Colonic mucosa (tissue), 4 donors: ENCODE results near the gene ELP2. TPM values are rescaled to one million over a fixed set of nuclear protein-coding genes. Genes with fewer than 3 reads are reported as not detected.

Source experiments
- DNase-seq: peaks from one replicate; pipeline ENCODE4 v3.0.0-alpha.2; 2020
- H3K27ac ChIP-seq: fragments of 200-600 bp; one replicate; pipeline ENCODE4 v1.8.0; 2021
- H3K27me3 ChIP-seq: fragments of 200-600 bp; one replicate; pipeline ENCODE4 v1.8.0; 2021
- H3K36me3 ChIP-seq: fragments of 200-600 bp; one replicate; pipeline ENCODE4 v1.8.0; 2021
- H3K4me1 ChIP-seq: fragments of 200-600 bp; one replicate; pipeline ENCODE4 v1.8.0; 2021; ENCODE audit warnings: mild to moderate bottlenecking
- H3K4me3 ChIP-seq: fragments of 200-600 bp; one replicate; pipeline ENCODE4 v1.8.0; 2021
- H3K9ac ChIP-seq, 2 donors: one replicate each; pipeline ENCODE4 v1.7.0; 2013; ENCODE audit warnings: control low read depth in 2 of 2, low read depth in 2 of 2, low read length in 2 of 2
- H3K9me3 ChIP-seq: fragments of 200-600 bp; one replicate; pipeline ENCODE4 v1.8.0; 2021
- intact Hi-C: fragments of 100-400 bp; cut with DNase I; formaldehyde crosslinking; loops from one replicate; pipeline ENCODE4 v1.14.1; 2022
- total RNA-seq, 2 donors: library from RNA; stranded (reverse); fragmentation: NEBNext Ultra II Directional in 1 of 2; extraction: Animal tissue kit (Norgen Biotek cat#: 25700) in 1 of 2; gene quantifications; one replicate each; pipeline ENCODE4 v1.2.1, GENCODE V29; 2021
- TF ChIP-seq, protein P1 (sequence below): fragments of 200-600 bp; IDR thresholded peaks from one replicate; pipeline ENCODE4 v1.8.0; 2022; ENCODE audit warnings: antibody characterized with exemption, mild to moderate bottlenecking
- donor health status: healthy.
- donor health status: DM: no; HTN: no; CAD: no.
- donor health status: DM: no; HTN: no; CAD: no.

ELP2 gene
- total RNA-seq, 2 donors from 2014 or later, result 48.3 to 51.6 TPM

DNA sequence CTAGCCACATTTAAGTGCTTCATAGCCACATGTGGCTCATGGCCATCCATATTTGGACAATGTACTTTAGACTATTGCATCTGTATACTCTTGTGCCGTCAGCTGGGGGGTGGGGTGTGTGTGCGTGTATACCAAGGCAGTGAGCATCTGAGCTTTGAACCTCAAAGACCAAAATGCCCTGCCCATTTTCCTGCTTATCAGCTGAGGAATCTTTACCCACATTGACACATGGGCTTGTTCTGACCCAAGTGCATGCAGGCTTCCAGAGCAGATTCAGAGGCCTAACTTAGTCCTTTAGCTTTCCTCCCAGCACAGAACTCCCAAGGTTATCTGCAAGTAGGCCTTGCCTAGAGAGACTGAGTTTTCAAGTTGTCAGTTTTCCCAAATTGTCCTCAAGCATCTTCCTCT, 46.5 kb downstream of the ELP2 start:
- Histone ChIP-seq H3K9me3 (no peaks in the 10 kb centered on the region), H3K36me3 (no peaks in the 10 kb centered on the region), H3K9ac (no peak overlapping the region), H3K27ac (peak overlapping the region; percentile 48), H3K4me1 (peaks cover 5% of the 10 kb centered on the region), H3K4me3 (no peak overlapping the region), H3K27me3 (no peaks in the 10 kb centered on the region)
- TF ChIP-seq, protein P1, sequence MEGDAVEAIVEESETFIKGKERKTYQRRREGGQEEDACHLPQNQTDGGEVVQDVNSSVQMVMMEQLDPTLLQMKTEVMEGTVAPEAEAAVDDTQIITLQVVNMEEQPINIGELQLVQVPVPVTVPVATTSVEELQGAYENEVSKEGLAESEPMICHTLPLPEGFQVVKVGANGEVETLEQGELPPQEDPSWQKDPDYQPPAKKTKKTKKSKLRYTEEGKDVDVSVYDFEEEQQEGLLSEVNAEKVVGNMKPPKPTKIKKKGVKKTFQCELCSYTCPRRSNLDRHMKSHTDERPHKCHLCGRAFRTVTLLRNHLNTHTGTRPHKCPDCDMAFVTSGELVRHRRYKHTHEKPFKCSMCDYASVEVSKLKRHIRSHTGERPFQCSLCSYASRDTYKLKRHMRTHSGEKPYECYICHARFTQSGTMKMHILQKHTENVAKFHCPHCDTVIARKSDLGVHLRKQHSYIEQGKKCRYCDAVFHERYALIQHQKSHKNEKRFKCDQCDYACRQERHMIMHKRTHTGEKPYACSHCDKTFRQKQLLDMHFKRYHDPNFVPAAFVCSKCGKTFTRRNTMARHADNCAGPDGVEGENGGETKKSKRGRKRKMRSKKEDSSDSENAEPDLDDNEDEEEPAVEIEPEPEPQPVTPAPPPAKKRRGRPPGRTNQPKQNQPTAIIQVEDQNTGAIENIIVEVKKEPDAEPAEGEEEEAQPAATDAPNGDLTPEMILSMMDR, result no peak
- peak; percentile 85 for DNase-seq
- intact Hi-C loops, result no loop called here

DNA sequence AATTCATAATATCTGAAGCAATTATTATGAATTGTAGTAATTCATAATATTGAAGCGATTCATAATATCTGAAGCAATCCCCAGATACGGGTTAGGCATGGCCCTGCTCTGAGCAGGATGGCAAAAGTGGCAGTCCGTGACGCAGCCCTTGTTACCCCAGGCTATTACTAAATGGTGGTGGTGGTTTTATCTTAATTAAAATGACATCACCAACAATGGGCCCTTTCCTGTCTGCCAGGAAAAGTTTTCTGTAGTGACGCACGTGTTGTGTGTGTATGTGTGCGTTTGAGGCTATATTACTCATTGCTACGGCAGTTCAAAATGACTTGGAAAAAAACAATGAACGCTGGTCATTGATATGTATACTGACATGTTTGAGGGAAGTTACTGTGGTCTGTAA, 47.0 kb downstream of the ELP2 start:
- H3K4me3 ChIP-seq, result no peak overlapping the region
- no peaks in the 10 kb centered on the region for H3K9me3 ChIP-seq
- no peaks in the 10 kb centered on the region for H3K36me3 ChIP-seq
- peak overlapping the region; percentile 48 for H3K27ac ChIP-seq
- peaks cover 5% of the 10 kb centered on the region for H3K4me1 ChIP-seq
- intact Hi-C loops, result no loop called here
- DNase-seq, result no peak
- no peaks in the 10 kb centered on the region for H3K27me3 ChIP-seq
- TF ChIP-seq, protein P1, result no peak
- no peak overlapping the region for H3K9ac ChIP-seq

DNA sequence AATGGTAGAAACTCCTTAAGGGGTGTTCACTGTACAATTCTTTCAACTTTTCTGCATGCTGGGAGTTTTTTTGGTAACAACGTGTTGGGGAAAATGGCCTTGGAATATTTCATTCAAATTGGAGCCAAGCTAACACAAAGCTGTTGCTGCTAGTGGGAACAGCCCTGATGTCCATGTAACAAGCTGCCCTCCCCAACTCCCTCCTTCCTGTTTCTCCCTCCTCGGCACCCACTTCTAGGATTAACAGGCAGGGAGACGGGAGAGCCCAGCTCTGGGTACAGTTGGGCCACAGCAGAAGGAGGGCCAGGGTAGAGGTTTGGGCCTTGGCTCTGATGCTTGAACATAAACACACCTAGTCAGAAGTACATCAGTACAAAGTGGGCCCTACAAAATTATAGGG, 48.2 kb downstream of the ELP2 start:
- intact Hi-C loops, result no loop called here
- Histone ChIP-seq H3K4me3 (no peak overlapping the region), H3K4me1 (peaks cover 5% of the 10 kb centered on the region), H3K27me3 (no peaks in the 10 kb centered on the region), H3K27ac (no peak overlapping the region), H3K9me3 (no peaks in the 10 kb centered on the region), H3K36me3 (no peaks in the 10 kb centered on the region), H3K9ac (no peak overlapping the region)
- TF ChIP-seq, protein P1, result no peak
- DNase-seq, result no peak

DNA sequence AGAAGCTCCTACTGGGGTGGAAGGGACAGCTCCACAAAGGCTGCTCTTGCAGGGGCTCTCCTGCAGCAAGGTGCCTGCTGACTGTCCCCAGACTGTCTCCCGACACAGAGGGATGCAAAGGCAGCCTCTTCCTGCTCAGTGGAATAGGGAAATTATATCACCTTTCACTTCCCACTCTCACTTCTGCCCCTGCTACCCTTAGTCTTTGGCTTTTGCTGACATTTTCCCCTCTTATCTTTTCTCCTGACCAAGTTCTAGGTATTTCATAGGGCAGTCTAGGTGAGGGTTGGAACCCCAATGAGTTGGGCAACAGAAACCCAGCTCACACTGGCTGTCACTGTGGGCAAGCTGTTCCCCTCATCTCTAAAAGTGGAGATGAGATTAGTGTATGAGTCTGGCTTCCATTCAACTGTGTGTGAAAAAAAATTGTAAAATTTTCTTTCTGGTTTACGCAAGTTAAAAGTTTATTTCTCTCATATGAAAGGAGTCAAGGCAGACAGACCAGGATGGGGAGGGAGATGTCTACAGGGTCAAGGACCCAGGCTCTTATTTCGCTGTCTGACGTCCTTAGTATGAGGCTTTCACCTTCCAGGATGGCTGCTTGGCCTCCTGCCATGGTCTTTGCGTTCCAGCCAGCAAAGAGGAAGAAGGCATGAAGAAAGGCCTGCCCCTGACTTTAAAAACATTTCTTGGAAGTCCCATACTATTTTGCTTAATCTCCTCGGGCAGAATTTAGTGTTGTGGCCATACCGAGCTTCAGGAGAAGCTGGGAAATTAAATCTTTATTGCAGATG, 50.1 kb downstream of the ELP2 start:
- TF ChIP-seq, protein P1, result no peak
- DNase-seq, result peak; percentile 63

DNA sequence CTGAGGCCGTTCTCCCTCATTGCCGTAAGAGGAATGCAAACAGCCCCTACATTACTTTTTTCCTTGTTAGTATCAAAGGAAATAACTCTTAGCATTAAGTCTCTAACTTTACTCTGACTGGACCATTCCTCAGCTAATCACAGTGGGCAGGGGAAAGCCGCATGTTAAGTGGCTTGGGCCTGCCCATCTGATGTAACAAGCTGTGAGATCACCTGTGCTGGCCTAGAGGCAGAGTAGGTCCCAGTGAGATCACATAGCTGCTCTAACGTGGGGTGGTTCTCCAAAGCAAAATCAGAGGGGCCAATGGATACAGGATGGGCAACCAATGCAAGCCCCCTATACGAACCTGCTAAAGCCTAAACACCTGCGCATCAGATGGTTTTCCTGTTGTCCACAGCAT, 51.7 kb downstream of the ELP2 start:
- TF ChIP-seq, protein P1, result no peak
- Histone ChIP-seq H3K9ac (no peak overlapping the region), H3K27ac (no peak overlapping the region), H3K4me3 (no peak overlapping the region), H3K9me3 (no peaks in the 10 kb centered on the region), H3K4me1 (no peaks in the 10 kb centered on the region), H3K36me3 (no peaks in the 10 kb centered on the region), H3K27me3 (no peaks in the 10 kb centered on the region)
- DNase-seq, result no peak
- intact Hi-C loops, result loop anchor here (5.0 to 10.0 kb wide), 2 partner anchors 49 to 103 kb away; no protein-coding TSS in a partner anchor

More for the DNA sequence above, 50.1 kb downstream of the ELP2 start:
- no peak overlapping the region for H3K9ac ChIP-seq
- H3K4me3 ChIP-seq, result no peak overlapping the region
- H3K9me3 ChIP-seq, result no peaks in the 10 kb centered on the region
- H3K27ac ChIP-seq, result no peak overlapping the region
- H3K36me3 ChIP-seq, result no peaks in the 10 kb centered on the region
- intact Hi-C loops, result loop anchor here (5.0 to 10.0 kb wide), 2 partner anchors 47 to 105 kb away; no protein-coding TSS in a partner anchor
- H3K4me1 ChIP-seq, result peaks cover 5% of the 10 kb centered on the region
- no peaks in the 10 kb centered on the region for H3K27me3 ChIP-seq
